ENCODE measurements around the gene CEACAM1. TPM values are rescaled to one million over a fixed set of nuclear protein-coding genes. Genes with fewer than 3 reads are reported as not detected.

Gene CEACAM1
- total and polyA plus RNA-seq, 2 donors from 2014 or later, result 33.1 to 34.3 TPM

DNA sequence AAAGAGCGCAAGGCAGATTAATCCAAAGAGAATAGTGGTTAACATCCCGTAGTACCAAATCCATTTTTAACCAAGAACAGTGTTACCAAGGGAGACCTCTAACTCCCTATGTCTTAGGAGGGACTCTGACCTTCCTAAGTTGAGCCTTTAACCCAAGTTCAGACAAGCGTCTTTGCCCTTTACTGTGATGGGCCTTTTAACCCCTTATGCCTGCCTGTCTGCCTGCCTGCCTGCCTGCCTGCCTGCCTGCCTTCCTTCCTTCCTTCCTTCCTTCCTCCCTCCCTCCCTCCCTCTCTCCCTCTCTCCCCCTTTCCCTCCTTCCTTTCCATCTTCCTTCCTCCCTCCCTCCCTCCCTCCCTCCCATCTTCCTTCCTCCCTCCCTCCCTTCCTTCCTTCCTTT is 32.6 kb downstream of the CEACAM1 start:
- H3K4me1 ChIP-seq (ENCODE audit: control insufficient read depth in 2 of 3, insufficient read depth in 2 of 3, low read depth in 1 of 3, low read length in 3 of 3), result peaks cover 3 to 38% (median 21%) of the 10 kb centered on the region in 3 donors
- FAIRE-seq, result no peak
- no peak overlapping the region for H3K4me3 ChIP-seq (ENCODE audit: low read length in 3 of 3)
- H3K9ac ChIP-seq (ENCODE audit: low read length in 3 of 3), result no peak overlapping the region
- H3K27ac ChIP-seq (ENCODE audit: low read depth in 2 of 2, low read length in 2 of 2), result peak overlapping the region in 1 of 2 donors; percentile 15
- TF ChIP-seq, protein P1, sequence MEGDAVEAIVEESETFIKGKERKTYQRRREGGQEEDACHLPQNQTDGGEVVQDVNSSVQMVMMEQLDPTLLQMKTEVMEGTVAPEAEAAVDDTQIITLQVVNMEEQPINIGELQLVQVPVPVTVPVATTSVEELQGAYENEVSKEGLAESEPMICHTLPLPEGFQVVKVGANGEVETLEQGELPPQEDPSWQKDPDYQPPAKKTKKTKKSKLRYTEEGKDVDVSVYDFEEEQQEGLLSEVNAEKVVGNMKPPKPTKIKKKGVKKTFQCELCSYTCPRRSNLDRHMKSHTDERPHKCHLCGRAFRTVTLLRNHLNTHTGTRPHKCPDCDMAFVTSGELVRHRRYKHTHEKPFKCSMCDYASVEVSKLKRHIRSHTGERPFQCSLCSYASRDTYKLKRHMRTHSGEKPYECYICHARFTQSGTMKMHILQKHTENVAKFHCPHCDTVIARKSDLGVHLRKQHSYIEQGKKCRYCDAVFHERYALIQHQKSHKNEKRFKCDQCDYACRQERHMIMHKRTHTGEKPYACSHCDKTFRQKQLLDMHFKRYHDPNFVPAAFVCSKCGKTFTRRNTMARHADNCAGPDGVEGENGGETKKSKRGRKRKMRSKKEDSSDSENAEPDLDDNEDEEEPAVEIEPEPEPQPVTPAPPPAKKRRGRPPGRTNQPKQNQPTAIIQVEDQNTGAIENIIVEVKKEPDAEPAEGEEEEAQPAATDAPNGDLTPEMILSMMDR (IDR thresholded peaks at IDR 0.05; ENCODE audit: borderline replicate concordance, extremely low read depth, insufficient read depth), result no peak
- no peaks in the 10 kb centered on the region for H3K36me3 ChIP-seq (ENCODE audit: control insufficient read depth in 2 of 3, insufficient read depth in 3 of 3, low read length in 3 of 3)
- no peak for DNase-seq
- intact Hi-C loops (cut with DNase I), result no loop called here
- H3K9me3 ChIP-seq (ENCODE audit: control insufficient read depth in 2 of 3, insufficient read depth in 1 of 3, low read length in 3 of 3), result no peaks in the 10 kb centered on the region
- no peaks in the 10 kb centered on the region for H3K27me3 ChIP-seq (ENCODE audit: control insufficient read depth, insufficient read depth, low read length)

DNA sequence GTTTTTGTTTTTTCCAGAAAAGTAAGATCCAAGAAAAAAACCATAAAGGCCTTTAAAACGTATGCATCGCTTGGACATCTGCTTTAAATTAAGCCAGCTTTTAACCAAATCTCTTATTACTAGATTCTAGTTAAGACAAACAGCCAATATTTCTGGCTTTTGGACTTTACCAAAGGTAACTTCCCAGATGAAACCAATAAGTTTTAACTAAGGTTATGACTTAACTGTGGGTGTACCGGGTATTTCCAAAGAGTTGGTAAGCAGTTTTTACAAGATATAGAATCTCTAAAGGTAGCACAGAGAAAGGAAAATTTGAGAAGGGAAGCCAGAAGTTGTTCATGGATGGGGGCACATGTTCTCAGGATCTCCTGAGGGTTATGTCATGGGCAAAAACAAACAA is 34.0 kb downstream of the CEACAM1 start:
- peaks cover 3 to 37% (median 21%) of the 10 kb centered on the region in 3 donors for H3K4me1 ChIP-seq (ENCODE audit: control insufficient read depth in 2 of 3, insufficient read depth in 2 of 3, low read depth in 1 of 3, low read length in 3 of 3)
- no peak overlapping the region for H3K9ac ChIP-seq (ENCODE audit: low read length in 3 of 3)
- H3K27ac ChIP-seq (ENCODE audit: low read depth in 2 of 2, low read length in 2 of 2), result no peak overlapping the region
- DNase-seq (no peak), FAIRE-seq (no peak)
- TF ChIP-seq, protein P1 (IDR thresholded peaks at IDR 0.05; ENCODE audit: borderline replicate concordance, extremely low read depth, insufficient read depth), result no peak
- H3K4me3 ChIP-seq (ENCODE audit: low read length in 3 of 3), result no peak overlapping the region
- no peaks in the 10 kb centered on the region for H3K27me3 ChIP-seq (ENCODE audit: control insufficient read depth, insufficient read depth, low read length)
- intact Hi-C loops (cut with DNase I), result no loop called here
- no peaks in the 10 kb centered on the region for H3K9me3 ChIP-seq (ENCODE audit: control insufficient read depth in 2 of 3, insufficient read depth in 1 of 3, low read length in 3 of 3)
- no peaks in the 10 kb centered on the region for H3K36me3 ChIP-seq (ENCODE audit: control insufficient read depth in 2 of 3, insufficient read depth in 3 of 3, low read length in 3 of 3)

DNA sequence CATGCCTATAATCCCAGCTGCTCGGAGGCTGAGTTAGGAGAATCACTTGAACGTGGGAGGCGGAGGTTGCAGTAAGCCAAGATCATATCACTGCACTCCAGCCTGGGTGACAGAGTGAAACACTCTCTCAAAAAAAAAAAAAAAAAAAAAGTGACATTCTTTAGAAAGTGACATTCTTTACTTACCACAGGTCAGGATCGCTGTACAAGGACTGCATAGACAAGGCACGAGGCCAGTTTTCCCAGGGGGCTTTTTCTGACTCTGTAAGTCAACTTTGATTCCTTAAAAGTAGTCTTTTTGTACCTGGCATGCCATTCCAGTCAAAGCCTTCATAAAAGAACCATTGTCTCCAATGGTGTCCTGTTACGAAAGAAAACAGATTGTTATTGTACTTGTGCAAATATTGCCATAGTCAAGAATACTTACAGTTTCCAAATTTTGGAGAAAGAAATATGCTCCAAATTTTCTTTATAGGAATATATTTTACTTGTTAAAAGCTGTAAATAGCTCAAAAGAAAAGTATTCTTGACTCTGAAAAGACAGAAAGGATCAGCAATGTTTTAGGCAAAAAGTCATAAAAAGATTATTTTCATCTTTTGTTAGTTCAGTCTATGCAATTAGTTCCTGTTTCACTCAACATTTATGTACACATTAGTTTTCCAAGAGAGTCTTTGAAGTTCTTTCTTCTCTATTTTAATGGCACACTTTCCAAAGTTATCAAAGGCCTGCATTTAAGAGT is 39.3 kb downstream of the CEACAM1 start:
- H3K27ac ChIP-seq (ENCODE audit: low read depth in 2 of 2, low read length in 2 of 2), result no peak overlapping the region
- H3K4me1 ChIP-seq (ENCODE audit: control insufficient read depth in 2 of 3, insufficient read depth in 2 of 3, low read depth in 1 of 3, low read length in 3 of 3), result no peaks in the 10 kb centered on the region
- no peaks in the 10 kb centered on the region for H3K36me3 ChIP-seq (ENCODE audit: control insufficient read depth in 2 of 3, insufficient read depth in 3 of 3, low read length in 3 of 3)
- TF ChIP-seq, protein P1 (IDR thresholded peaks at IDR 0.05; ENCODE audit: borderline replicate concordance, extremely low read depth, insufficient read depth), result no peak
- H3K9me3 ChIP-seq (ENCODE audit: control insufficient read depth in 2 of 3, insufficient read depth in 1 of 3, low read length in 3 of 3), result no peaks in the 10 kb centered on the region
- no peaks in the 10 kb centered on the region for H3K27me3 ChIP-seq (ENCODE audit: control insufficient read depth, insufficient read depth, low read length)
- intact Hi-C loops (cut with DNase I), result no loop called here
- DNase-seq (no peak), FAIRE-seq (no peak)
- no peak overlapping the region for H3K9ac ChIP-seq (ENCODE audit: low read length in 3 of 3)
- no peak overlapping the region for H3K4me3 ChIP-seq (ENCODE audit: low read length in 3 of 3)
